Colon (tissue), 2 donors: ENCODE results near the gene PTPRD.
"Not testable (repeated sequence)": the region's sequence is repeated elsewhere in the genome, so short reads cannot be mapped to it uniquely, and the experiment has no call there.

Experiments
- FAIRE-seq: peaks from 2 replicates; lab custom pipeline; 2012; peaks lifted over from hg19 to GRCh38; lab: Jason Lieb, UNC
- donor health status: control.
- donor health status: control.

Gene PTPRD

GRCh38 chr9:9961487-9961886 lies 651.3 kb downstream of the PTPRD start:
- no peak for FAIRE-seq

GRCh38 chr9:9951556-9952160 lies 661.1 kb downstream of the PTPRD start:
- no peak for FAIRE-seq

GRCh38 chr9:9950813-9951212 lies 662.0 kb downstream of the PTPRD start:
- FAIRE-seq, result no peak

- FAIRE-seq, result no peak
These were observed 662.8 kb downstream of the PTPRD start for GRCh38 chr9:9949978-9950377.

- FAIRE-seq, result no peak
These were observed 663.4 kb downstream of the PTPRD start for GRCh38 chr9:9949368-9949767.

- FAIRE-seq, result no peak
These were observed 666.8 kb downstream of the PTPRD start for GRCh38 chr9:9945966-9946365.

GRCh38 chr9:9942764-9943424 lies 669.9 kb downstream of the PTPRD start:
- no peak for FAIRE-seq

- no peak for FAIRE-seq
These were observed 674.4 kb downstream of the PTPRD start for GRCh38 chr9:9938432-9938831.

- not testable (repeated sequence) for FAIRE-seq
These were observed 681.3 kb downstream of the PTPRD start for GRCh38 chr9:9931464-9931863.

GRCh38 chr9:9924376-9924775 lies 688.4 kb downstream of the PTPRD start:
- FAIRE-seq, result peak; percentile 53

- FAIRE-seq, result no peak
These were observed 691.0 kb downstream of the PTPRD start for GRCh38 chr9:9921805-9922204.

GRCh38 chr9:9920425-9921060 lies 692.3 kb downstream of the PTPRD start:
- FAIRE-seq, result no peak

GRCh38 chr9:9919174-9919775 lies 693.5 kb downstream of the PTPRD start:
- FAIRE-seq, result no peak

- FAIRE-seq, result no peak
These were observed 695.4 kb downstream of the PTPRD start for GRCh38 chr9:9917400-9917799.

- no peak for FAIRE-seq
These were observed 698.6 kb downstream of the PTPRD start for GRCh38 chr9:9914174-9914573.

- FAIRE-seq, result no peak
These were observed 699.4 kb downstream of the PTPRD start for GRCh38 chr9:9913276-9913832.

GRCh38 chr9:9912459-9912858 lies 700.3 kb downstream of the PTPRD start:
- no peak for FAIRE-seq

- FAIRE-seq, result no peak
These were observed 707.1 kb downstream of the PTPRD start for GRCh38 chr9:9905736-9906135.

GRCh38 chr9:9904041-9904440 lies 708.8 kb downstream of the PTPRD start:
- FAIRE-seq, result no peak

- no peak for FAIRE-seq
These were observed 711.2 kb downstream of the PTPRD start for GRCh38 chr9:9901624-9902023.

- no peak for FAIRE-seq
These were observed 719.0 kb downstream of the PTPRD start for GRCh38 chr9:9893837-9894236.

GRCh38 chr9:9892217-9892616 lies 720.6 kb downstream of the PTPRD start:
- FAIRE-seq, result no peak

- FAIRE-seq, result no peak
These were observed 731.1 kb downstream of the PTPRD start for GRCh38 chr9:9881692-9882091.
